Keratinocyte (primary cell): ENCODE data around the gene GIPR. TPM values are rescaled to one million over a fixed set of nuclear protein-coding genes. Genes with fewer than 3 reads are reported as not detected.

ENCODE experiments used
- DNase-seq: peaks from one replicate; pipeline ENCODE4 v3.0.0-alpha.2; 2011; ENCODE audit warnings: low read depth, missing footprints, low spot score
- FAIRE-seq: peaks from 2 replicates; lab custom pipeline; 2011; peaks lifted over from hg19 to GRCh38; lab: Jason Lieb, UNC
- H2AFZ ChIP-seq: 2 replicates; pipeline ENCODE4 v1.6.0; 2012; ENCODE audit warnings: low read length, control low read depth, inconsistent platforms; ENCODE audit not compliant: control insufficient read depth
- H3K27ac ChIP-seq: 2 replicates; pipeline ENCODE4 v1.5.1; 2011; ENCODE audit warnings: low read length; ENCODE audit not compliant: control insufficient read depth, insufficient read depth
- H3K27me3 ChIP-seq: 3 replicates; pipeline ENCODE4 v1.6.0; 2011; ENCODE audit warnings: low read length; ENCODE audit not compliant: control insufficient read depth, insufficient read depth; ENCODE audit errors: extremely low read depth
- H3K36me3 ChIP-seq, 2 experiments: 2 replicates in 1 of 2; 3 replicates in 1 of 2; pipeline ENCODE4 v1.5.1; 2011; ENCODE audit warnings: low read length in 2 of 2, mild to moderate bottlenecking in 1 of 2; ENCODE audit not compliant: control insufficient read depth in 2 of 2, insufficient read depth in 2 of 2; ENCODE audit errors: extremely low read depth in 1 of 2
- H3K4me1 ChIP-seq: 3 replicates; pipeline ENCODE4 v1.5.1; 2011; ENCODE audit warnings: low read length; ENCODE audit not compliant: control insufficient read depth, insufficient read depth; ENCODE audit errors: extremely low read depth
- H3K4me2 ChIP-seq: 3 replicates; pipeline ENCODE4 v1.6.0; 2011; ENCODE audit warnings: low read depth, low read length; ENCODE audit not compliant: control insufficient read depth, insufficient read depth; ENCODE audit errors: extremely low read depth
- H3K4me3 ChIP-seq, 3 experiments: fragments of 200-600 bp in 1 of 3; sonication (generic) in 1 of 3; 2 replicates in 2 of 3; 3 replicates in 1 of 3; pipeline ENCODE4 v1.5.1; 2011 to 2016; ENCODE audit warnings: low read length in 3 of 3, mild to moderate bottlenecking in 3 of 3, control low read depth in 2 of 3, inconsistent platforms in 1 of 3, low read depth in 1 of 3, mixed read lengths in 1 of 3, mixed run types in 1 of 3, moderate library complexity in 1 of 3; ENCODE audit not compliant: control insufficient read depth in 2 of 3, insufficient read depth in 2 of 3; ENCODE audit errors: extremely low read depth in 1 of 3
- H3K79me2 ChIP-seq: 2 replicates; pipeline ENCODE4 v1.6.0; 2012; ENCODE audit warnings: low read length; ENCODE audit not compliant: control insufficient read depth, insufficient read depth
- H3K9ac ChIP-seq: 3 replicates; pipeline ENCODE4 v1.6.0; 2011; ENCODE audit warnings: low read length; ENCODE audit not compliant: control insufficient read depth, insufficient read depth; ENCODE audit errors: extremely low read depth
- H3K9me1 ChIP-seq: 3 replicates; pipeline ENCODE4 v1.6.0; 2011; ENCODE audit warnings: low read length; ENCODE audit not compliant: control insufficient read depth, insufficient read depth; ENCODE audit errors: extremely low read depth
- H3K9me3 ChIP-seq: 2 replicates; pipeline ENCODE4 v1.5.1; 2012; ENCODE audit warnings: low read depth, low read length; ENCODE audit not compliant: control insufficient read depth
- H4K20me1 ChIP-seq: 3 replicates; pipeline ENCODE4 v1.6.0; 2011; ENCODE audit warnings: low read length; ENCODE audit not compliant: control insufficient read depth, insufficient read depth; ENCODE audit errors: extremely low read depth
- CTCF ChIP-seq, 3 experiments: IDR thresholded peaks in 1 of 3; conservative IDR thresholded peaks in 1 of 3; optimal IDR thresholded peaks in 1 of 3; 2 replicates in 2 of 3; 3 replicates in 1 of 3; pipeline versions ENCODE3 to v1.5.1; 2011; ENCODE audit warnings: low read length in 3 of 3, mild to moderate bottlenecking in 3 of 3, moderate library complexity in 2 of 3, control low read depth in 1 of 3, inconsistent platforms in 1 of 3; ENCODE audit not compliant: insufficient read depth in 2 of 3; ENCODE audit errors: extremely low read depth in 1 of 3
- EZH2 ChIP-seq: IDR thresholded peaks from one replicate; pipeline ENCODE4 v1.6.1; 2012; ENCODE audit warnings: inconsistent platforms, mild to moderate bottlenecking, low read length, moderate library complexity
- dilution Hi-C: fragments of 300-500 bp; cut with MboI; formaldehyde crosslinking; loops from one replicate; pipeline ENCODE4 v1.7.0; 2020; ENCODE audit warnings: low sequenced_read_pairs; ENCODE audit not compliant: extremely low pct_ligation_motif_present
- polyA plus RNA-seq, 5 experiments: library from polyadenylated mRNA; depleted of rRNA in 3 of 5; stranded (reverse) in 3 of 5; stranded (forward) in 1 of 5; unstranded in 1 of 5; fragments of >200 nt; gene quantifications; 1 replicate in 1 of 5; 2 replicates in 3 of 5; 3 replicates in 1 of 5; pipeline versions ENCODE4 v1.2.1 to v1.2.3, GENCODE V29; 2011 to 2012; ENCODE audit warnings: missing spikeins in 2 of 5, low read depth in 1 of 5, low replicate concordance in 1 of 5

GIPR gene
- polyA plus RNA-seq, 1 donor (not counting 4 experiments of a cell fraction or from before 2014, with no cell fraction given), result 1.4 TPM

- no peak overlapping the region for H3K4me2 ChIP-seq
- no peaks in the 10 kb centered on the region for H3K9me3 ChIP-seq
- H3K4me3 ChIP-seq, result no peak overlapping the region
- H3K27me3 ChIP-seq, result peaks cover 2% of the 10 kb centered on the region
- H3K27ac ChIP-seq, result no peak overlapping the region
- DNase-seq (no peak), FAIRE-seq (no peak)
- H4K20me1 ChIP-seq, result no peaks in the 10 kb centered on the region
- H2AFZ ChIP-seq, result no peak overlapping the region
- dilution Hi-C loops, result no loop called here
- no peaks in the 10 kb centered on the region for H3K9me1 ChIP-seq
- H3K9ac ChIP-seq, result no peak overlapping the region
- TF ChIP-seq CTCF (optimal IDR thresholded peaks at IDR 0.05 in 1 of 3, IDR thresholded peaks at IDR 0.05 in 1 of 3, conservative IDR thresholded peaks at IDR 0.05 in 1 of 3; ENCODE audit: extremely low read depth in 1 of 3, insufficient read depth in 2 of 3, low read length in 3 of 3), result no peak
- TF ChIP-seq EZH2, result no peak
- H3K79me2 ChIP-seq, result no peaks in the 10 kb centered on the region
- H3K36me3 ChIP-seq, result no peaks in the 10 kb centered on the region
- peaks cover 23% of the 10 kb centered on the region for H3K4me1 ChIP-seq
Measured at GRCh38 chr19:45643927-45644771, 23.9 kb upstream of the GIPR start.

- H3K27me3 ChIP-seq, result peaks cover 2% of the 10 kb centered on the region
- H3K4me2 ChIP-seq, result peak overlapping the region; percentile 49
- no peaks in the 10 kb centered on the region for H3K79me2 ChIP-seq
- DNase-seq (no peak), FAIRE-seq (no peak)
- H3K4me1 ChIP-seq, result peaks cover 23% of the 10 kb centered on the region
- H3K9me3 ChIP-seq, result no peaks in the 10 kb centered on the region
- H3K27ac ChIP-seq, result no peak overlapping the region
- TF ChIP-seq EZH2, result no peak
- no peak for TF ChIP-seq CTCF (optimal IDR thresholded peaks at IDR 0.05 in 1 of 3, IDR thresholded peaks at IDR 0.05 in 1 of 3, conservative IDR thresholded peaks at IDR 0.05 in 1 of 3; ENCODE audit: extremely low read depth in 1 of 3, insufficient read depth in 2 of 3, low read length in 3 of 3)
- dilution Hi-C loops, result no loop called here
- H4K20me1 ChIP-seq, result no peaks in the 10 kb centered on the region
- no peaks in the 10 kb centered on the region for H3K36me3 ChIP-seq
- no peak overlapping the region for H2AFZ ChIP-seq
- H3K9me1 ChIP-seq, result no peaks in the 10 kb centered on the region
- H3K4me3 ChIP-seq, result no peak overlapping the region
- H3K9ac ChIP-seq, result no peak overlapping the region
Measured at GRCh38 chr19:45645068-45645630, 22.9 kb upstream of the GIPR start.
